Lower lobe of right lung (tissue), 2 donors: Measurements from ENCODE around the gene TDRD3. TPM values are rescaled to one million over a fixed set of nuclear protein-coding genes. Genes with fewer than 3 reads are reported as not detected.

Source experiments
- ATAC-seq, 2 donors: fragments of 200-7000 bp; cut with Tn5 transposase; one replicate each; pipeline ENCODE4 v1.9.1; 2020 to 2022; ENCODE audit warnings: mild to moderate bottlenecking in 2 of 2, moderate library complexity in 2 of 2
- DNase-seq: peaks from one replicate; pipeline ENCODE4 v3.0.0-alpha.2; 2020
- H3K27ac ChIP-seq: fragments of 200-600 bp; one replicate; pipeline ENCODE4 v1.8.0; 2022
- H3K27me3 ChIP-seq: fragments of 200-600 bp; one replicate; pipeline ENCODE4 v1.8.0; 2022; ENCODE audit warnings: low read depth
- H3K36me3 ChIP-seq: fragments of 200-600 bp; one replicate; pipeline ENCODE4 v1.8.0; 2022; ENCODE audit warnings: mild to moderate bottlenecking
- H3K4me1 ChIP-seq: fragments of 200-600 bp; one replicate; pipeline ENCODE4 v1.8.0; 2022
- H3K4me3 ChIP-seq: fragments of 200-600 bp; one replicate; pipeline ENCODE4 v1.8.0; 2022; ENCODE audit warnings: mild to moderate bottlenecking
- H3K9me3 ChIP-seq: fragments of 200-600 bp; one replicate; pipeline ENCODE4 v1.8.0; 2022
- intact Hi-C: fragments of 100-400 bp; cut with DNase I; formaldehyde crosslinking; loops from one replicate; pipeline ENCODE4 v1.11.0; 2022
- total RNA-seq: library from RNA; stranded (reverse); fragmentation: NEBNext Ultra II Directional; extraction: Animal tissue kit (Norgen Biotek cat#: 25700); gene quantifications from one replicate; pipeline ENCODE4 v1.2.1, GENCODE V29; 2021
- TF ChIP-seq, protein P1 (sequence below): fragments of 200-600 bp; IDR thresholded peaks from one replicate; pipeline ENCODE4 v1.8.0; 2022; ENCODE audit warnings: antibody characterized with exemption, mild to moderate bottlenecking
- donor health status: DM: no; HTN: yes; CAD: no; lungs with severe emphysema.

TDRD3 gene
- total RNA-seq, 1 donor from 2014 or later, result 27.0 TPM

GRCh38 chr13:60454425-60454824, 57.4 kb downstream of the TDRD3 start:
- ATAC-seq (no peak), DNase-seq (no peak)
- no peaks in the 10 kb centered on the region for H3K27me3 ChIP-seq
- no peaks in the 10 kb centered on the region for H3K9me3 ChIP-seq
- H3K36me3 ChIP-seq, result no peaks in the 10 kb centered on the region
- TF ChIP-seq, protein P1, sequence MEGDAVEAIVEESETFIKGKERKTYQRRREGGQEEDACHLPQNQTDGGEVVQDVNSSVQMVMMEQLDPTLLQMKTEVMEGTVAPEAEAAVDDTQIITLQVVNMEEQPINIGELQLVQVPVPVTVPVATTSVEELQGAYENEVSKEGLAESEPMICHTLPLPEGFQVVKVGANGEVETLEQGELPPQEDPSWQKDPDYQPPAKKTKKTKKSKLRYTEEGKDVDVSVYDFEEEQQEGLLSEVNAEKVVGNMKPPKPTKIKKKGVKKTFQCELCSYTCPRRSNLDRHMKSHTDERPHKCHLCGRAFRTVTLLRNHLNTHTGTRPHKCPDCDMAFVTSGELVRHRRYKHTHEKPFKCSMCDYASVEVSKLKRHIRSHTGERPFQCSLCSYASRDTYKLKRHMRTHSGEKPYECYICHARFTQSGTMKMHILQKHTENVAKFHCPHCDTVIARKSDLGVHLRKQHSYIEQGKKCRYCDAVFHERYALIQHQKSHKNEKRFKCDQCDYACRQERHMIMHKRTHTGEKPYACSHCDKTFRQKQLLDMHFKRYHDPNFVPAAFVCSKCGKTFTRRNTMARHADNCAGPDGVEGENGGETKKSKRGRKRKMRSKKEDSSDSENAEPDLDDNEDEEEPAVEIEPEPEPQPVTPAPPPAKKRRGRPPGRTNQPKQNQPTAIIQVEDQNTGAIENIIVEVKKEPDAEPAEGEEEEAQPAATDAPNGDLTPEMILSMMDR, result no peak
- no peak overlapping the region for H3K4me3 ChIP-seq
- H3K27ac ChIP-seq, result no peak overlapping the region
- no peaks in the 10 kb centered on the region for H3K4me1 ChIP-seq
- intact Hi-C loops, result no loop called here

GRCh38 chr13:60463787-60464186, 66.8 kb downstream of the TDRD3 start:
- Histone ChIP-seq H3K27ac (no peak overlapping the region), H3K36me3 (peaks cover 22% of the 10 kb centered on the region), H3K9me3 (no peaks in the 10 kb centered on the region), H3K27me3 (no peaks in the 10 kb centered on the region), H3K4me3 (no peak overlapping the region), H3K4me1 (no peaks in the 10 kb centered on the region)
- TF ChIP-seq, protein P1, result no peak
- DNase-seq (no peak), ATAC-seq (no peak)
- intact Hi-C loops, result no loop called here

DNA sequence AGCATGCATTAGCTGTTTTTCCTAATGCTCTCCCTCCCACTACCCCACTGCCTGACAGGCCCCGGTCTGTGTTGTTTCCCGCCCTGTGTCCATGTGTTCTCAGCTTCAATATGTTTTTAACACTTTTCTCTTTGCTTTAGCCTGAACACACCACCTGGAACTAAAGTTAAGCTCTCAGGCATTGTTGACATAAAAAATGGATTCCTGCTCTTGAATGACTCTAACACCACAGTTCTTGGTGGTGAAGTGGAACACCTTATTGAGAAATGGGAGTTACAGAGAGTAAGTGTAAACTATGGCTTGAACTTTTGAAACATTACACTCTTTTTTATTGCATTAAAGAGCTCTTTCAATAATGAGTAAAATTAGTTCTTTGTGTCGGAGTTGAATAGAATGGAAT, 70.1 kb downstream of the TDRD3 start:
- ATAC-seq, result peak; percentile 67 to 90

DNA sequence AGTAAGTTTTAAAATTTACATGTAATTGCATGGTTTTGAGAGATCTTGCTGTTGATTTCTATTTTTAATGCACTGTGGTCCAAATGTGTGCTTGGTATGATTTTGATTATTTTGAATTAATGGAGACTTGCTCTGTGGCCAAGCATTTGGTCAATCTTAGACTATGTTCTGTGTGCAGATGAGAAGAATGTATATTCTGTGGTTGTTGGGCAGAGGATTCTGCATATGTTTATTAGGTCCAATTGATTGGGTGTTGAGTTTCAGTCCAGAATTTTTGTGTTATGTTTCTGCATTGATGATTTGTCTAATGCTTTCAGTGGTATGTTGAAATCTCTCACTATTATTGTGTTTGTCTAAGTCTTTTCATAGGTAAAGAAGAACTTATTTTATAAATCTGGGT, 82.3 kb downstream of the TDRD3 start:
- Histone ChIP-seq H3K36me3 (peaks cover 7% of the 10 kb centered on the region), H3K4me1 (no peaks in the 10 kb centered on the region), H3K4me3 (no peak overlapping the region), H3K9me3 (peaks cover 6% of the 10 kb centered on the region), H3K27ac (no peak overlapping the region), H3K27me3 (no peaks in the 10 kb centered on the region)
- TF ChIP-seq, protein P1, result no peak
- ATAC-seq (no peak), DNase-seq (no peak)
- intact Hi-C loops, result no loop called here

More for the DNA sequence above, 70.1 kb downstream of the TDRD3 start:
- Histone ChIP-seq H3K4me1 (no peaks in the 10 kb centered on the region), H3K9me3 (no peaks in the 10 kb centered on the region), H3K27ac (no peak overlapping the region), H3K36me3 (peaks cover 4% of the 10 kb centered on the region), H3K27me3 (no peaks in the 10 kb centered on the region), H3K4me3 (no peak overlapping the region)
- DNase-seq, result no peak
- intact Hi-C loops, result no loop called here
- TF ChIP-seq, protein P1, result no peak

DNA sequence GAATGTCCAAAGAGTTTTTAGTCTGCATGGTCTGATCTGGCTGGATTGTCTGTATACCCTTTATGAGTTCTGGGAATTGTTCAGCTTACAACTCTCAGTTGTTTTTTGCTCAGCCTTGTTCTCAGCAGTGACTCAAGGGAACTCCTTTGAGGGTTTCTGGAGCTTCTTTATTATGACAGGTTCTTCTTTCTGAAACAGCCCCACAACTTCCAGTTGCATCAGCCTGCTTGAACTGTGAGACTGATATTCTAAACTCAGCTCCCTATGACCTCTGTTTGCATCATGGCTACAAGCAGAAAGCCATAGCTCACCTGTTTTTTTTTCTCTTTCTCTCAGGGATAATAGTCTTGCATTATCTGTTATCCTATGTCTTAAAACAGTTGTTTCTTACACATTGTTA, 85.0 kb downstream of the TDRD3 start:
- intact Hi-C loops, result no loop called here
- Histone ChIP-seq H3K4me1 (no peaks in the 10 kb centered on the region), H3K4me3 (no peak overlapping the region), H3K36me3 (peaks cover 21% of the 10 kb centered on the region), H3K9me3 (no peaks in the 10 kb centered on the region), H3K27me3 (no peaks in the 10 kb centered on the region), H3K27ac (no peak overlapping the region)
- TF ChIP-seq, protein P1, result no peak
- no peak for ATAC-seq
- DNase-seq, result no peak

- ATAC-seq (no peak), DNase-seq (no peak)
- no peaks in the 10 kb centered on the region for H3K4me1 ChIP-seq
- no peak overlapping the region for H3K27ac ChIP-seq
- H3K9me3 ChIP-seq, result no peaks in the 10 kb centered on the region
- TF ChIP-seq, protein P1, result no peak
- H3K27me3 ChIP-seq, result no peaks in the 10 kb centered on the region
- H3K36me3 ChIP-seq, result peaks cover 23% of the 10 kb centered on the region
- intact Hi-C loops, result no loop called here
- no peak overlapping the region for H3K4me3 ChIP-seq
Measured at GRCh38 chr13:60484865-60485264, 87.8 kb downstream of the TDRD3 start.
